GM20000 (cell line): ENCODE results near the gene HAUS7.

ENCODE experiments used
- DNase-seq: peaks from one replicate; pipeline ENCODE4 v3.0.0; 2012; ENCODE audit warnings: low spot score
- TF ChIP-seq, protein P1 (sequence below): IDR thresholded peaks from 2 replicates; pipeline ENCODE4 v1.5.1; 2012; ENCODE audit warnings: mild to moderate bottlenecking, control low read depth; ENCODE audit errors: extremely low read depth, missing control alignments

HAUS7 gene

GRCh38 chrX:153444333-153445011 lies 25.9 kb downstream of the HAUS7 start:
- TF ChIP-seq, protein P1, sequence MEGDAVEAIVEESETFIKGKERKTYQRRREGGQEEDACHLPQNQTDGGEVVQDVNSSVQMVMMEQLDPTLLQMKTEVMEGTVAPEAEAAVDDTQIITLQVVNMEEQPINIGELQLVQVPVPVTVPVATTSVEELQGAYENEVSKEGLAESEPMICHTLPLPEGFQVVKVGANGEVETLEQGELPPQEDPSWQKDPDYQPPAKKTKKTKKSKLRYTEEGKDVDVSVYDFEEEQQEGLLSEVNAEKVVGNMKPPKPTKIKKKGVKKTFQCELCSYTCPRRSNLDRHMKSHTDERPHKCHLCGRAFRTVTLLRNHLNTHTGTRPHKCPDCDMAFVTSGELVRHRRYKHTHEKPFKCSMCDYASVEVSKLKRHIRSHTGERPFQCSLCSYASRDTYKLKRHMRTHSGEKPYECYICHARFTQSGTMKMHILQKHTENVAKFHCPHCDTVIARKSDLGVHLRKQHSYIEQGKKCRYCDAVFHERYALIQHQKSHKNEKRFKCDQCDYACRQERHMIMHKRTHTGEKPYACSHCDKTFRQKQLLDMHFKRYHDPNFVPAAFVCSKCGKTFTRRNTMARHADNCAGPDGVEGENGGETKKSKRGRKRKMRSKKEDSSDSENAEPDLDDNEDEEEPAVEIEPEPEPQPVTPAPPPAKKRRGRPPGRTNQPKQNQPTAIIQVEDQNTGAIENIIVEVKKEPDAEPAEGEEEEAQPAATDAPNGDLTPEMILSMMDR: no peak
- DNase-seq: no peak

- DNase-seq: no peak
- TF ChIP-seq, protein P1: no peak
Observed at GRCh38 chrX:153443476-153444332, 26.7 kb downstream of the HAUS7 start.

DNA sequence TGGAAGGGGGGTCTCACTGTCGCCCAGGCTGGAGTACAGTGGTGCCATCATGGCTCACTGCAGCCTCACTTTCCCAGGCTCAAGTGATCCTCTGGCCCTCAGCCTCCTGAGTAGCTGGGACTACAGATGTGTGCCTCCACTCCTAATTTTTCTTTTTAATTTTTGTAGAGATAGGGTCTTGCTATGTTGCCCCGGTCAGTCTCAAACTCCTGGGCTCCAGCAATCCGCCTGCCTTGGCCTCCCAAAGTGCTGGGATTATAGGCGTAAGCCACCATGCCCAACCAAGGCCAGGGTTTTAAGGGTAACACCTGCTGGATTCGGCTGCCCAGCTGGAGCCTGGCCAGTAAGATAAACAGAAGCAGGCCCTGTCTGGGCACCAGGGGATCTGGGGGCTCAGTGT lies 27.9 kb downstream of the HAUS7 start:
- TF ChIP-seq, protein P1: no peak
- no peak for DNase-seq

DNA sequence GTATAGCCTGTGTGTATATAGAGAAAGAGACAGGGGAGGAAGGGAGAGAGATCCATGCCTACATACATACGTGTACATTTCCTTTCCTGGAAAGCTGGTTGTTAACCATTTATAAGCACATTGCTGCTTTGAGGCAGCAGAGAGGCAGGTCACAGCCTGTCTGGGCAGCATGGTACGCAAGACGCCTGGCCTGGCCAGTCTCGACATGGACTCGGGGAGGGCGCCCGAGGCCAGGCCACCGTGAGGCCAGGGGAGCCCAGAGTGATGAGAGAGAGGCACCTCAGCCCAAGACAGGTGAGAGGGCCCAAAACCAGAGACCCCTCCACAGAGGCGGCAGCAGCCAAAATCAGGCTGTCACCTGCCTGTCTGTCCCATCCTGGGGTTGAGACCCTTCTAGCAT lies 28.4 kb downstream of the HAUS7 start:
- no peak for DNase-seq

DNA sequence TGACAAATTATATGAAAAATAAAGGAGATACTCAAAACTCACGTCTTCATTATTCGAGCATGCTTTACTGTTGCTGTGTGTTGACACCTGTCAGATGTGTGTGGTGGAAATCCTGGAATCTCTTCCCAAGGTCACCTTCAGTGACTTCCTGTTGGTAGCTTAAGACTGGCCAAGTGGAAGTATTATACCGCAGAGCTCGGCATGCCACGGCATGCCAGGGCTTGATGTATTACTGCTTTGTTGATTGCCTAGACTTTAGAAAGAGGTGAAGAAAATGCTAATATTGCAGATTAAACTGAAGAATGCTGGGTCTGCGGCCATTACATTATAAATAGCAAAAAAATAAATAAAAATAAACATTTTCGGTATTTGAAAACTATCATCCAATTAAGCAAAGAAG lies 29.1 kb downstream of the HAUS7 start:
- TF ChIP-seq, protein P1: no peak
- no peak for DNase-seq

More for the DNA sequence above, 28.4 kb downstream of the HAUS7 start:
- TF ChIP-seq, protein P1: no peak

- DNase-seq: no peak
- TF ChIP-seq, protein P1: no peak
Observed at GRCh38 chrX:153440556-153441135, 29.7 kb downstream of the HAUS7 start.

DNA sequence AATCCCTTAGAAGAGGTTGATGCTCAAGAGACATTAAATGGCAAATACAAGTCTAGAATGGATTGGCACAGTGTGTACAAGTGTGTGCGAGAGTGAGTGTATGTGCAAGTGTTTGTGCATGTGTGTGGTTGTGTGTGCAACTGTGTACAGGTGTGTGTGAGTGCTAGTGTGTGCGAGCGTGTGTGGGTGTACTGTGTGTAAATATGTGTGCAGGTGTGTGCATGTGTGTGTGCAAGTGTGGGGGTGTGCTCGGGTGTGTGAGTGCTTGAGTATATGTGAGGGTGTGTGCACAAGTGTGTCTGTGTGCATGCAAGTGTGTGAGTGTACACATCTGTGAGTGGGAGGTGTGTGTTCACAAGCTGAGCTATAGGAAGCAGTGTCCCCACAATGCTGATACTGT lies 30.4 kb downstream of the HAUS7 start:
- TF ChIP-seq, protein P1: no peak
- no peak for DNase-seq
